NCI-H2029 (cell line): ENCODE results near the gene FIBCD1.

Source experiments
- DNase-seq: peaks from one replicate; lab custom pipeline; 2025; lab: John Stamatoyannopoulos, UW

FIBCD1 gene

DNA sequence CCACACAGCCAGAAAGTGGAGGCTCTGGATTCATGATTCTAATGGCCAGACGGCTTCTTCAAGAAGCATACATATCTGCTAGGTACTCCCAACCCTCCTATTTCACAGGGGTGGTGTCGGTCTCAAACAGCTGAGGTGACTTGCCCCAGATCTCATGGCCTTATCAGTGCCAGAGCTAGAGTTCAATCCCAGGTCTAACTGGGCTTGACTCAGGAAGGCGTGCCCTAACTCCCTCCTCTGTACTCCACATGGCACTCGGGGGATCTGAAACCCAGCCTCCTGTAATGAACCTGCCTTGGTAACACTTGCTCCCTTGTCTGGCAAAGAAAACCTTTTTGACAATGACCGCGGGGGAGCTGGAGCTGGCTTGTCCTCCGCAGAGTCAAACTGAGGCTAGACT lies 44.5 kb downstream of the FIBCD1 start:
- DNase-seq = no peak

DNA sequence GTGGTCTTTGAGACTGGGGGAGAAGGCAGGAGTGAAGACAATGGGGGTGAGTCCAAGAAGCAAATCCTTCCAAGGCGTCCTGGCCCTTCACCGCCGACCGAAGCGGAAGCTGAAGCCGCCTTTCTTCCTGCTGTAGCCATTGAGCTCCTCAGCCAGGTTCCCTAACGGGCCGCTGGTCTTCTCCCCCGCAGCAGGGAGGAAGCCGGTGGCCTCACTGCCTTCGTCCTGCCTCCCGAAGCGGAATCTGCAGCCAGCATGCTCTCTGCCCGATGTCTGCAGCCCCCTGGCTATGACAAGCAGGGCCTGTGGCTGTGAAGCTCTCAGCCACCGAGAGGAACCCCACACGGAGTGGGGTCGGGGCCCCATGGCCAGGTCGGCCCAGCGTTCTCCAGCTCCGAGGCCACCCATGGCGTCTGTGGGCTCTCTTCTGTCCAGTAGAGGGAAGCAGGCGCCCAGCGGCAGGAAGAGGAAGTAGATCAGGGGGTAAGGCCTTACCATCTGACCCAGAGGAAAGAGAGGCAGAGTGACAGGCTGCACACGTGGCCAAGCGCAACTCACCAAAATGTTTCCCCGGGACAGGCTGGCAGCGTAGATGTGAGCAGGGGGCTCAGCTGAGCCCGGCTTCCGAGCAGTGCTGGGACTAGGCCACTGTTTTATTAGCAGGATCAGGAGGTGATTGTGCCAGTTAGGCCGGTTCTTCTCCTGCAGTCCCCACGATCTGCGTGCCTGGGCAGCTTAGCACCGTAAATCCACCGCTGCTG lies 45.5 kb downstream of the FIBCD1 start:
- no peak for DNase-seq

- DNase-seq = no peak
Observed at GRCh38 chr9:130892477-130893304, 46.4 kb downstream of the FIBCD1 start.

DNA sequence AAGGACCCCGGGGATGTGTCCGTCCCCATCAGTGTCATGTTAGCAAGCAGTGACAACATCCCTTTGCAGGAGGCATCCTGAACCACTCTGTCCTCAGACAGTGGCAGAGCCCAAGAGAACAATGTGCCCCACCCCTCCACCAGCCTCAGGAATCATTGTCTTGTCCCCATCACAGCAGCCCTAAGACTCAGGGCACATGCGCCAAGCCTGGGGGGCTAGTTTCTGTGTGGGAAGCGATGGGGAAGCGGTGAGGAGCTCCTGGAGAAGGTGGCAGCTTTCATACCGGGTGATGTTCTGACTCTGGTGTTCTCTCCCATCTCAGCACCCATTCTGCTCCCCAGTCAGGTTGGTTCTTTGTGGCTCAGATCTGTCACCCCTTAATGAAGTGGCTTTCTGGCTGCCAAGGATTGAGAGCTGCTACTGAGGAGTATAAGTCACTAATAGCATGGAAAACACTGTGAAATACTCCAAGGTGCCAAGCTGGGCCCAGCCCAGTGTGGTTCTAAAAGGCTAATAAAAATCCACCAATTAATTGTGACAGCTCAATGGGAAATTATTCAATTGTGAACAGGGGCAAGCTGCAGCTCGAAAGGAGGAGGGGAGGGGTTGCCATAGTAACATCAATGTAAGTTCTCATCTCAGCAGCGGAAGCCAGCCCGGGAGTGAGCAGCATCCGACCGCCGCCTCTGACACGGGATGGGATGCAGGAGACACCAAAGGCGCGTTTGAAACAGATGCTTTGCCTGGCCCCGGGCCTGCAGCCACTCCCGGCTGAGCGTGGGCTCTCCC lies 47.2 kb downstream of the FIBCD1 start:
- no peak for DNase-seq

- no peak for DNase-seq
Observed at GRCh38 chr9:130890870-130891687, 48.0 kb downstream of the FIBCD1 start.

DNA sequence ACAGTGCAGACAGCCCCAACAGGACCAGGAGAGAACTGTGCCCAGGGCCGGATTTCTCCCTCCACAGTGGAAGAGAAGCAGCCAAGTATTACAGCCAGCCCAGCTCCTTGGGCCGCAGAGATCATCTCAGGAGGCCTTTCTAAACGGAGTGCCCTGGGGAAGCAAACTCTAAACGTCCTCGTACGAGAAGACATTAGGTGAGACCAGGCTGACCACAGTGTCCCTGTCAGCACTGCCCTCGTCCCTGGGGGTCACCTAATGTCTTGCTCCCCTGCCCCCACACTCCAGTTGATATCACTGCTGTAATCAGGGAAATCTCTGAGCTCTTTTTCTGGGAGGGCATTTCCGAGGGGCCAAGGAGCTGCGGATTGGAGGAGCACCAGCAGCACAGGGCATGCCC lies 48.9 kb downstream of the FIBCD1 start:
- DNase-seq = no peak

DNA sequence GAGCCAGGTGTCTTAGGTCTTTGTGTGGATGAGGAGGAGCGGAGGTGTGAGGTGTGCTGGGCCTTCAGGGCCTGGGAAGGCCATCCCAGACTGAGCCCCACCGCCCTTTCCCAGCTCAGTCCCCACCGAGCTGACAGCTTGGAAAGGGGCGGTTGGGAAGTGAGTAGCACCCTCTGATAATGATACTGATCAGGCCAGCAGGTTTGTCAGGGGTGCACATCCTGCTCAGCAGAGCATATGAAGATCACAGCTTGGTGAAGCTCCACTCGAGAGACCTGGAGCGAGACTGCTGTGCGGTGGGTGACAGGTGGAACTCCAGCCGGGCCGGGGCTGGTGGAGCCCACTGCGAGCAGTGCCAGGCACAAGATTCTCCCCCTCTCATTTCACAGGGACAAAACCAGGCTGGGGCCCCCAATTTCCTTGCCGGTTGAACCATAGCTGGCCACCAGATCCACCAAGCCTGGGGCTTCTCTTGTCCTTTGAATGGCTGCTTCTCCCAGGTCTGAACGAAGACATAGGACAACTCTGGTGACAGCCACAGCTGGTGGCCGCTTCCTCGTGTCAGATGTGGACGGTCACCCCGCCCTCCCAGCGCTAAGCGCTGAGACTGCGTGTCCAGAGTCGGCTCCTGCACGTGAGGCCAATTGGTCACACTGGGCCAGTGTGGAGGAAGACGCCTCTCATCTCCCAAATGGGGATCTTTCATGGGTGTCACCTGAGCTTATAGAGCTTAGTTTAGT lies 50.7 kb downstream of the FIBCD1 start:
- no peak for DNase-seq

DNA sequence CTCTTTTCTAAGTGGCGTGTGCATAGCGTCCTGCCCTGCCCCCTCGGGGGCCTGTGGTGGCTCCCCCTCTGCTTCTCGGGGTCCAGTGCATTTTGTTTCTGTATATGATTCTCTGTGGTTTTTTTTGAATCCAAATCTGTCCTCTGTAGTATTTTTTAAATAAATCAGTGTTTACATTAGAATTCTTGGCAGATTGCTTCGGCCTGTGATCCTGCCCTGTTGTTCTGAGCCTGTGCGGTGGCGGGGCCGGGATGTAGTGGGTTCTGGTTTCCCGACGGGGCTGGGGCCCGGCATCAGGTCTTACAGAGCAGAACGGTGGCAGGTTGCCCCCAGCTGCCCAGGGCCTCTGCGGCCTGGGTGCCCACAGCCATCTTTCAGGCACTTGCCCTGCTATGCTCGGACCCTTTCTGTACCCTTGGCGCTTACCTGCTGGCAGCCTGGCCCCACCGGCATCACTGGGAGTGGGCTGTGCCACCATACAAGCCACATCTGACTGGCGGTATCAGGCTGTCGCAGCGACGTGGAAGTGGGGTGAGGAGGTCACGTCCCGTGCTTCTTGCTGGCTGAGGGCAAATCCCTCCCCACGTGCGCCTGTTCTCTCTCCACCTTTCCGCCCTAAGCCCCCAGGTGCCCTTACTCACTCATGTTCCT lies 51.4 kb downstream of the FIBCD1 start:
- DNase-seq = no peak

GRCh38 chr9:130886981-130887380 lies 52.1 kb downstream of the FIBCD1 start:
- DNase-seq = no peak

GRCh38 chr9:130885484-130886375 lies 53.3 kb downstream of the FIBCD1 start:
- DNase-seq = no peak

- DNase-seq = no peak
Observed at GRCh38 chr9:130884542-130885483, 54.2 kb downstream of the FIBCD1 start.

DNA sequence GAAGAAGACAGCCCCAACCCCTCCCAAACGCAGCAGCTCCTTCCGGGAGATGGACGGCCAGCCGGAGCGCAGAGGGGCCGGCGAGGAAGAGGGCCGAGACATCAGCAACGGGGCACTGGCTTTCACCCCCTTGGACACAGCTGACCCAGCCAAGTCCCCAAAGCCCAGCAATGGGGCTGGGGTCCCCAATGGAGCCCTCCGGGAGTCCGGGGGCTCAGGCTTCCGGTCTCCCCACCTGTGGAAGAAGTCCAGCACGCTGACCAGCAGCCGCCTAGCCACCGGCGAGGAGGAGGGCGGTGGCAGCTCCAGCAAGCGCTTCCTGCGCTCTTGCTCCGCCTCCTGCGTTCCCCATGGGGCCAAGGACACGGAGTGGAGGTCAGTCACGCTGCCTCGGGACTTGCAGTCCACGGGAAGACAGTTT lies 54.9 kb downstream of the FIBCD1 start:
- no peak for DNase-seq

DNA sequence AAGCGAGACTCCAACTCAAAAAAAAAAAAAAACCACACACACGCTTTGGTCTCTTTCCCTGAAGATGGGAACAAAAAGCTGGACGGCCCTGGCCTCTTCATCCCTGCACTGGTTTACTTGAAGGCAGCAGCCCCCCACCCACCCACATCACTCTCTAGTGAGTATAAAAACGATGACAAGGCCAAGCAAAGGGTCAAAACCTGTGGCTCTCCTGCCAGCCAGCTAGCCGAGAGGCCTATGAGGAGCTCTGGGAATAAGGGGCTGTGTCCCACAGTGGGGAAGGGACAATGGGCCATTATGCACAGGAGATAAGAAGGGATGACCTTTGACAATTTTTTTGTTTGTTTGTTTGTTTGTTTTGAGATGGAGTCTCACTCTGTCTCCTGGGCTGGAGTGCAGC lies 55.6 kb downstream of the FIBCD1 start:
- no peak for DNase-seq

GRCh38 chr9:130882696-130883225 lies 56.3 kb downstream of the FIBCD1 start:
- no peak for DNase-seq

DNA sequence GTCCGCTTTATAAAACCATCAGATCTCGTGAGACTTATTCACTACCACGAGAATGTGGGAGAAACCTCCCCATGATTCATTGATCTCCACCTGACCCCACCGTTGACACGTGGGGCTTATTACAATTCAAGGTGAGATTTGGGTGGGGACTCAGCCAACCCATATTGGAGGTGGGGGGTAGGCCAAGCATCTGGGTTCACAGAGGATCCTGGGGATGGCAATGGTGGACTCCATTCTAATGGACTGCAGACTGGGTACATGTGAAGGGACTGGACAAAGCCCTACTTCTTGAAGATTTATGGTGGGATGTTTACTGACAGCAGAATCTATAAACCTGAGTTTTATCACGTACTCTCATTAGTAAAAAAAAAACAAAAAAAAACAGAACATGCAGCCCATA lies 57.5 kb downstream of the FIBCD1 start:
- no peak for DNase-seq

GRCh38 chr9:130880599-130881220 lies 58.3 kb downstream of the FIBCD1 start:
- no peak for DNase-seq

GRCh38 chr9:130879863-130880411 lies 59.1 kb downstream of the FIBCD1 start:
- no peak for DNase-seq
